ENCODE measurements around the gene NKD2.

NKD2 gene

GRCh38 chr5:1032011-1032410, 23.4 kb downstream of the NKD2 start:
- no peak for DNase-seq

- DNase-seq = no peak
Observed at GRCh38 chr5:1032551-1033027, 24.0 kb downstream of the NKD2 start.

- no peak for DNase-seq
Observed at GRCh38 chr5:1033178-1033577, 24.6 kb downstream of the NKD2 start.

- no peak for DNase-seq
Observed at GRCh38 chr5:1033606-1034420, 25.2 kb downstream of the NKD2 start.

GRCh38 chr5:1034421-1034905, 25.9 kb downstream of the NKD2 start:
- DNase-seq = no peak

GRCh38 chr5:1034986-1035385, 26.4 kb downstream of the NKD2 start:
- no peak for DNase-seq

DNA sequence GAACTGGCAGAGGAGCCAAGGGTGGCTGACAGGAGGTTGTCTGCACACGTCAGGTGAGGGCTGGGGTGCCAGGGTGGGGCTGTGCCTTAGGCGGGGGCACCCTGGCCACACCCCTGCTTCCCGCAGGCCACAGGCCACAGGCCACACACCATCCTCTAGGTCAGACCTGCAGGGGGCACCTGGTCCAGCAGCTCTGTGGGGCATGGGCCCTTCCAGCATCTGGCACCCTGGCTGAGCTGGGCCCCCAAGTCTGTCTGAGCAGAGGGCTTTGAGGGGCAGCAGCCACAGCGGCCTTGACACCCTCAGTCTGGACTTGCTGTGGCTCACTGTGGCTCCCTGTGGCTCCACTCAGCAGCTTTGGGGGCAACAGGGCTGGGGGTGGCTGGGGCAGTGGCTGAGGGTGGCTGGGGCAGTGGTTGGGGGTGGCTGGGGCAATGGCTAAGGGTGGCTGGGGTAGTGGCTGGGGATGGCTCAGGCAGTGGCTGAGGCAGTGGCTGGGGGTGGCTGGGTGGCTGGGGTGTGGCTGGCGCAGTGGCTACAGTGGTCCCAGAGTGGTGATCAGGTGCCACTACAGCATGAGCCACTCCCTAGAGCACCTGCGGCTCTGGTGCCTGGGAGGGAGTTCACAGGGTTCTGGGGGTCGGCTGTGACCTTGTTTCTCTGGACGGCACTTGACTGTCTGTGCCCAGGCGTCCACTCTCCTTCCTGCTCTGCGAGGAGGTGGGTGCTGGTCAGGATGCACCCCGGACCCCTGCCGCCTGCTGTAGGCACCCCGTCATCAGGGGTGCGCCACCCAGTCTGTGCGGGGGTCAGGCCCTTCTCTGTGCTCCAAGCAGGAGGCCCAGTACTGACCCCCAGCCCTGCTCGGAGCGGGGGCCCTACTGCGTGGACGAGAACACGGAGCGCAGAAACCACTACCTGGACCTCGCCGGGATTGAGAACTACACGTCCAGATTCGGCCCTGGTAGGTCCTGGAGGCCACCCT, 27.1 kb downstream of the NKD2 start:
- DNase-seq = no peak

DNA sequence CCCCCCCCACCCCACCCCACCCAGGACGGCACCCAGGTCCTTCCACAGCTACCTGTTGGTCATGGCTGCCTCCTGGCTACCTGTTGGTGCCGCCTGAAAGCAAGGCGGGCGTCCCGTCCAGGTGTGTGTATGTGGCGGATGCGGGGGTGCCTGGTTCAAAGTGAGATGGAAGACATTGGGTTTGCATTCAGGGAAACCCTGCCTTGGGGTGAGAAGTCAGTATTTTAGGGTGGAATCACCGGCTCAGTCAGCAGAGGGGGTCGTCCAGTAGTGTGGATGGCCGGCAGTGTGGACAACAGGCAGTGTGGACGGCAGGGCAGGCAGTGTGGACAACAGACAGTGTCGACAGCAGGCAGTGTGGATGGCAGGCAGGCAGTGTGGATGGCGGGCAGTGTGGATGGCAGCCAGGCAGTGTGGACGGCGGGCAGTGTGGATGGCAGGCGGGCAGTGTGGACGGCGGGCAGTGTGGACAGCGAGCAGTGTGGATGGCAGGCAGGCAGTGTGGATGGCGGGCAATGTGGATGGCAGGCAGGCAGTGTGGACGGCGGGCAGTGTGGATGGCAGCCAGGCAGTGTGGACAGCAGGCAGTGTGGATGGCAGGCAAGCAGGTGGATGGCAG, 28.0 kb downstream of the NKD2 start:
- no peak for DNase-seq

GRCh38 chr5:1037123-1037670, 28.6 kb downstream of the NKD2 start:
- no peak for DNase-seq

DNA sequence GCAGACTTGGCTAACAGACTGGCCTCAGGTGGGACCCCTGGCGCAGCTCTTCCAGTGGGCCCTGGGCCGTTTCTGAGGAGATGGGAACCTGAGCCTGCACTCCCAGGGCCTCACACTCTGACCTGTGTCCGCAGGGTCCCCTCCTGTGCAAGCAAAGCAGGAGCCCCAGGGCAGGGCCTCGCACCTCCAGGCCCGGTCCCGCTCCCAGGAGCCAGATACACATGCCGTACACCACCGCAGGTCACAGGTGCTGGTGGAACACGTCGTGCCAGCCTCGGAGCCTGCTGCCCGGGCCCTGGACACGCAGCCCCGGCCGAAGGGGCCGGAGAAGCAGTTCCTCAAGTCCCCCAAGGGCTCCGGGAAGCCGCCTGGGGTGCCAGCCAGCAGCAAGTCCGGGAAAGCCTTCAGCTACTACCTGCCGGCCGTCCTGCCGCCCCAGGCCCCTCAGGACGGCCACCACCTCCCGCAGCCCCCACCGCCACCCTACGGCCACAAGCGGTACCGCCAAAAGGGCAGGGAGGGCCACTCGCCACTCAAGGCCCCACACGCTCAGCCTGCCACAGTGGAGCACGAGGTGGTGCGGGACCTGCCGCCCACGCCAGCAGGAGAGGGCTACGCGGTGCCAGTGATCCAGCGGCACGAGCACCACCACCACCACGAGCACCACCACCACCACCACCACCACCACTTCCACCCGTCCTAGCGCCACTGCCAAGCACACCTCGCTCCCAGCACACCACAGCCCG, 29.2 kb downstream of the NKD2 start:
- DNase-seq = no peak

- no peak for DNase-seq
Observed at GRCh38 chr5:1038417-1039209, 30.0 kb downstream of the NKD2 start.

DNA sequence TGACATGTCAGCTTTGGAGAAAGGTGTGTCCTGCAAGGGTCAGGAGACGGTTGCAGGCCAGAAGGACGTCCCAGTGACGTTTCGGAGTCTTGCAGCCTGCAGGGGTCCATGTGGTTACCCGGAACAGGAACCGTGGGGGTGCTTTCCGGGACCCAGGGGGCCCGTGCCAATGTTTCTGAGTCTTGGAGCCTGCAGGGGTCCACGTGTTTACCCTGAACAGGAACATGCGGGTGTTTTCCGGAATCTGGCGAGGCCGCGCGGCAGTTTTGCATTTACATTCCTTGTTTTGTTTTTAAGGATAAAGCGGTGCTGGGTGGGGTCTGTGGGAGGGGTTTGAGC, 30.6 kb downstream of the NKD2 start:
- DNase-seq = no peak

DNA sequence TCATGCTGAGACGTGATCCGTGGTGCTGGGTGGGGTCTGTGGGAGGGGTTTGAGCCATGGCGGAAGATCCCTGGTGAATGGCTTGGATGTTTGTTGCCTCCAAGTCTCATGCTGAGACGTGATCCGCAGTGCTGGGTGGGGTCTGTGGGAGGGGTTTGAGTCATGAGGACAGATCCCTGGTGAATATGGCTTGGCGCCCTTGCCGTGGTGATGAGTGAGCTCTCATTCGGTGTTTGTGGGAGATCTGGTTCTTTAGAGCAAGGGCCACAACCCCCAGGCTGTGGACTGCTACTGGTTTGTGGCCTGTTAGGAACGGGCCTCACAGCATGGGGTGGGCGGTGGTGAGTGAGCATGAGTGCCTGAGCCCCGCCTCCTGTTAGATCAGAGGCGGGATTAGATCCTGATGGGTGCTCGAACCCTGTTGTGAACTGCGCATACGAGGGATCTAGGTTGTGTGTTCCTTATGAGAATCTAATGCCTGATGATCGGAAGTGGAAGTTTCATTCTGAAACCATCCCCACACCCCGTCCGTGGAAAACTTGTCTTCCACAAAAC, 31.2 kb downstream of the NKD2 start:
- DNase-seq = no peak

DNA sequence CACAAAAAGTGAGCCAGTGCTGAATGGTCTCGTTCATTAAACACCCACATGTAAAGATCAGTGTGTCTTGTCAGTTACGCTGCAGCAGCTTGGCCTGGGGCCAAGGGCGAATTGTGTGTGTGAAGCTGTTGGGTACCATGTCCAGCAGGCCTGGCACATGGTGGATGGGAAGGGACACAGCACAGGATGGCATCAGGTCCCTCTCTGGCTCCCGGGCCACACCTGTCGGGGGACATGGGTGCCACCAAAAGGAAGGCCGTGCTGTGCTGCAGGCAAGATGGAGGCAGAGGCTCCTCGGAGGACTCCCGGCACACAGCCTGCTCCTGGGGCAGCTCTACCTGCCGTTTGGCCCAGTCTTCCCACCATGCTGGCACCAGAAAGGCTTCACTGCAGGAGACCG, 32.0 kb downstream of the NKD2 start:
- DNase-seq = no peak

- DNase-seq = no peak
Observed at GRCh38 chr5:1041225-1042143, 32.9 kb downstream of the NKD2 start.

- DNase-seq = no peak
Observed at GRCh38 chr5:1042626-1043025, 34.0 kb downstream of the NKD2 start.

- DNase-seq = no peak
Observed at GRCh38 chr5:1043327-1043726, 34.7 kb downstream of the NKD2 start.

DNA sequence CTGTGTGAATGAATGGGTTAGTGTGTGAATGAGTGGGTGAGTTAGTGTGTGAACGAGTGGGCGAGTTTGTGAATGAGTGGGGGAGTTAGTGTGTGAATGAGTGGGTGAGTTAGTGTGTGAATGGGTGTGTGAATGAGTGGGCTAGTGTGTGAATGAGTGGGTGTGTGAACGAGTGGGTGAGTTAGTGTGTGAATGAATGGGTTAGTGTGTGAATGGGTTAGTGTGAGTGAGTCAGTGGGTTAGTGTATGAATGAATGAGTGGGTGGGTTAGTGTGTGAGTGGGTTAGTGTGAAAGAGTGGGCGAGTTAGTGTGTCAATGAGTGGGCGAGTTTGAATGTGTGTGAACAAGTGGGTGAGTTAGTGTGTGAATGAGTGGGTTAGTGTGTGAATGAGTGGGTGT, 35.5 kb downstream of the NKD2 start:
- no peak for DNase-seq

GRCh38 chr5:1045960-1046560, 37.5 kb downstream of the NKD2 start:
- no peak for DNase-seq
